LHCN-M2 (cell line): Measurements from ENCODE around the gene CARD16. TPM values are rescaled to one million over a fixed set of nuclear protein-coding genes. Genes with fewer than 3 reads are reported as not detected.

ENCODE experiments used
- DNase-seq: peaks from one replicate; pipeline ENCODE4 v3.0.0-alpha.2; 2012; ENCODE audit warnings: low read depth
- total RNA-seq: library from RNA; depleted of rRNA; stranded (reverse); fragments of >200 nt; gene quantifications from 2 replicates; pipeline ENCODE4 v1.2.3, GENCODE V29; 2014; rRNA removed

CARD16 gene
- total RNA-seq, 1 experiment from 2014 or later: not detected

DNA sequence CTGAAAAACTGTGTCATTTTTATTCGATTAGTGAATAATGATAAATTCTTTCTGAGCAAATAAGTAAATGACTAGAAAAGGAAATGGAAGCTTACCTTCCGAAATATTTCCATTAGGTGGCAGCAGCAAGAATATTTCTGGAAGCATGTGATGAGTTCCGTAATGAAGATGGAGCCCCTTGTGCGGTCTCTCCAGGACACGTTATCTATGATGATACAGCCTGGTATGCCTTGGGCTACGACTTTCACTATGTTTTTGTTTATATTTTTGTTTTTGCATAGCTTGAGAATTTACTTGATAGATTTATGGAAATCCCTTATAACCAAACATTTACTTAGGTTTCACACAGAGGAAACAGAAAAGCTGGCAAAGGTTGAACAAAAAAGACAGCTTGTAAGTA lies 47.8 kb downstream of the CARD16 start:
- peak; percentile 45 for DNase-seq

DNA sequence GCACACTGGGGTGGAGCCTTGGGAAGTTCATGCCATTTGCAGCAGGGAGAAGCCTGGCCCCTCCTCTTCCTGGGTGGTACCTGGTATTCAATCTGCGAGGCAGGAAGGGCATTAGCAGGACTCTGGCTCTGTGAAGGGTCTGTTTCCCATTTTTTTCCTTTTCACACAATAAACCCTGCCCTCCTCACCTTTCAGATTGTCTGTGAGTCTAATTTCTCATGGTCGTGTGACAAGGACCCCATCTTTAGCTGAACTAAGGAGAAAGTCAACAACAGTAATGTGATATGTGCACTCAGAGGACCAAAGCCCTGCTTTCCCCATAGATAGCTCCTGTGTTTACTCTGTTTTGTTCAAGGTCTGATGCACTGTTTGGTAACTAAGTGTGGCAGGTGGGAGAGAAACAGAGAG lies 50.1 kb downstream of the CARD16 start:
- no peak for DNase-seq

GRCh38 chr11:104992781-104993180 lies 52.4 kb downstream of the CARD16 start:
- DNase-seq: no peak

- DNase-seq: no peak
Observed at GRCh38 chr11:104991994-104992393, 53.1 kb downstream of the CARD16 start.

Other genes starting within 250 kb of the CARD16 start
- 0.13 TPM in 1 of 2 replicates, not detected in the other for gene CASP12, start 146.9 kb downstream of the CARD16 start, total RNA-seq
- 86.4 and 88.7 TPM in 2 replicates for gene CASP4, start 76.8 kb downstream of the CARD16 start, total RNA-seq
- gene CASP5, start 22.2 kb downstream of the CARD16 start, total RNA-seq: not detected in 2 replicates
- gene CASP1, start 10.2 kb downstream of the CARD16 start, total RNA-seq: 4.4 and 6.5 TPM in 2 replicates
- not detected in 2 replicates for gene CARD18, start 94.4 kb upstream of the CARD16 start, total RNA-seq